ENCODE data around the gene ZNF140.

DNA sequence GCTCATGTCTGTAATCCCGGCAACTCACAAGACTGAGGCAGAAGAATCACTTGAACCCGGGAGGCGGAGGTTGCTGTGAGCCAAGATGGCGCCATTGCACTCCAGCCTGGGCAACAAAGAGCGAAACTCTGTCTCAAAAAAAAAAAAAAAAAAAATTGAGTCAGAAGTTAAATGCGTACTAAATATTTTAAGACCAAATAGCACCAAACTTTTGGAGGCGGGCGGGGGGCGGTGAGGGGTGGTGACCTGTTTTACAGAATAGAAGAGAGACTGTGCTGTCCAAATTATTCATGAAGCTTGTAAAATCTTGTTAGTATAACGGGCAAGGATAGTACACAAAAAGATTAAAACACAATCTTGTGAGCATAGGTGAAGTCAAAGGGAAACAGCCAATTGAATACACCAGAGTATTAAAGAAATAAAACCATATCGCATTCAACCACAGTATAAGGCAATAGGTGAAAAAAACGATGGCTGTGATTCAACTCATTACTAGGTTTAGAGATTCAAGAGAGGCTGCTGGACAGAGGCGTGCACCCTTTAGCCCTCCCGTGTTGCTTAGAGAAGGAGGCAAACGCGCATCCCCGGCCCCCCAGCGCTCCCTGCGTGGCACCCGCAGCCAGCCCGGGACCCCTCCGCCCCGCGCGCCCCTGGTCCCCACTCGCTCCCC lies 48.8 kb downstream of the ZNF140 start:
- TF ChIP-seq, protein P1, sequence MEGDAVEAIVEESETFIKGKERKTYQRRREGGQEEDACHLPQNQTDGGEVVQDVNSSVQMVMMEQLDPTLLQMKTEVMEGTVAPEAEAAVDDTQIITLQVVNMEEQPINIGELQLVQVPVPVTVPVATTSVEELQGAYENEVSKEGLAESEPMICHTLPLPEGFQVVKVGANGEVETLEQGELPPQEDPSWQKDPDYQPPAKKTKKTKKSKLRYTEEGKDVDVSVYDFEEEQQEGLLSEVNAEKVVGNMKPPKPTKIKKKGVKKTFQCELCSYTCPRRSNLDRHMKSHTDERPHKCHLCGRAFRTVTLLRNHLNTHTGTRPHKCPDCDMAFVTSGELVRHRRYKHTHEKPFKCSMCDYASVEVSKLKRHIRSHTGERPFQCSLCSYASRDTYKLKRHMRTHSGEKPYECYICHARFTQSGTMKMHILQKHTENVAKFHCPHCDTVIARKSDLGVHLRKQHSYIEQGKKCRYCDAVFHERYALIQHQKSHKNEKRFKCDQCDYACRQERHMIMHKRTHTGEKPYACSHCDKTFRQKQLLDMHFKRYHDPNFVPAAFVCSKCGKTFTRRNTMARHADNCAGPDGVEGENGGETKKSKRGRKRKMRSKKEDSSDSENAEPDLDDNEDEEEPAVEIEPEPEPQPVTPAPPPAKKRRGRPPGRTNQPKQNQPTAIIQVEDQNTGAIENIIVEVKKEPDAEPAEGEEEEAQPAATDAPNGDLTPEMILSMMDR (IDR thresholded peaks at IDR 0.05; ENCODE audit: extremely low read depth in 1 of 2, insufficient read depth in 1 of 2, low read depth in 1 of 2, low read length in 2 of 2), result no peak
- no peak for TF ChIP-seq POLR2A (IDR thresholded peaks at IDR 0.05; ENCODE audit: low read depth, low read length)
- no peak for TF ChIP-seq POLR2AphosphoS5 (IDR thresholded peaks at IDR 0.05; ENCODE audit: insufficient read depth, low read depth, low read length)
- TF ChIP-seq, protein P2, sequence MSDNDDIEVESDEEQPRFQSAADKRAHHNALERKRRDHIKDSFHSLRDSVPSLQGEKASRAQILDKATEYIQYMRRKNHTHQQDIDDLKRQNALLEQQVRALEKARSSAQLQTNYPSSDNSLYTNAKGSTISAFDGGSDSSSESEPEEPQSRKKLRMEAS (IDR thresholded peaks at IDR 0.05; ENCODE audit: insufficient read depth, insufficient read length), result no peak
- TF ChIP-seq FOS (IDR thresholded peaks at IDR 0.05; ENCODE audit: borderline replicate concordance, insufficient read depth, low read length), result no peak
- no peak for TF ChIP-seq EZH2 (IDR thresholded peaks at IDR 0.05; ENCODE audit: borderline replicate concordance, low read depth, low read length, severe bottlenecking)
- no peak for TF ChIP-seq JUN (IDR thresholded peaks at IDR 0.05; ENCODE audit: borderline replicate concordance, insufficient read depth, insufficient read length, low read depth)
- TF ChIP-seq GATA2 (IDR thresholded peaks at IDR 0.05; ENCODE audit: insufficient read depth, insufficient read length, low read depth, low read length), result no peak
- TF ChIP-seq MYC (IDR thresholded peaks at IDR 0.05; ENCODE audit: low read depth, low read length), result no peak

All from endothelial cell of umbilical vein (primary cell).